HG02973 (cell line): ENCODE measurements around the gene RTN4RL1.
"Not testable (repeated sequence)": the region's sequence is repeated elsewhere in the genome, so short reads cannot be mapped to it uniquely, and the experiment has no call there.

Source experiments
- ATAC-seq: cut with Tn5 transposase; IDR thresholded peaks from one replicate; pipeline ENCODE4 v1.9.1; 2021; ENCODE audit warnings: moderate library complexity; ENCODE audit not compliant: unreplicated experiment

RTN4RL1 gene

GRCh38 chr17:1898332-1898731 is 126.8 kb downstream of the RTN4RL1 start:
- ATAC-seq: no peak

GRCh38 chr17:1897105-1897656 is 128.0 kb downstream of the RTN4RL1 start:
- no peak for ATAC-seq

GRCh38 chr17:1896243-1897104 is 128.7 kb downstream of the RTN4RL1 start:
- no peak for ATAC-seq

GRCh38 chr17:1895479-1895878 is 129.7 kb downstream of the RTN4RL1 start:
- not testable (repeated sequence) for ATAC-seq

- no peak for ATAC-seq
These were observed 130.3 kb downstream of the RTN4RL1 start for GRCh38 chr17:1894753-1895339.

- no peak for ATAC-seq
These were observed 134.2 kb downstream of the RTN4RL1 start for GRCh38 chr17:1890758-1891450.

GRCh38 chr17:1888741-1889140 is 136.4 kb downstream of the RTN4RL1 start:
- ATAC-seq: no peak
